Kidney epithelial cell (primary cell): ENCODE measurements around the gene BGN. TPM values are rescaled to one million over a fixed set of nuclear protein-coding genes. Genes with fewer than 3 reads are reported as not detected.

ENCODE experiments used
- DNase-seq: peaks from one replicate; pipeline ENCODE4 v3.0.0-alpha.2; 2010; ENCODE audit warnings: low read depth
- H3K27me3 ChIP-seq: 2 replicates; pipeline ENCODE4 v1.6.0; 2011; ENCODE audit warnings: low read length; ENCODE audit not compliant: control insufficient read depth, insufficient read depth
- H3K36me3 ChIP-seq: 2 replicates; pipeline ENCODE4 v1.5.1; 2011; ENCODE audit warnings: low read length; ENCODE audit not compliant: control insufficient read depth, insufficient read depth
- H3K4me3 ChIP-seq: 2 replicates; pipeline ENCODE4 v1.5.1; 2011; ENCODE audit warnings: low read depth, mild to moderate bottlenecking, control low read depth, low read length
- CTCF ChIP-seq: IDR thresholded peaks from 2 replicates; pipeline ENCODE4 v1.5.1; 2011; ENCODE audit warnings: mild to moderate bottlenecking, moderate library complexity, low read length, control low read depth, inconsistent platforms; ENCODE audit not compliant: insufficient read depth, poor library complexity, severe bottlenecking
- total RNA-seq: library from RNA; depleted of rRNA; stranded (reverse); fragments of >200 nt; gene quantifications from 2 replicates; pipeline ENCODE4 v1.2.3, GENCODE V29; 2015

Gene BGN
- total RNA-seq, 1 donor from 2014 or later: 6.2 TPM

DNA sequence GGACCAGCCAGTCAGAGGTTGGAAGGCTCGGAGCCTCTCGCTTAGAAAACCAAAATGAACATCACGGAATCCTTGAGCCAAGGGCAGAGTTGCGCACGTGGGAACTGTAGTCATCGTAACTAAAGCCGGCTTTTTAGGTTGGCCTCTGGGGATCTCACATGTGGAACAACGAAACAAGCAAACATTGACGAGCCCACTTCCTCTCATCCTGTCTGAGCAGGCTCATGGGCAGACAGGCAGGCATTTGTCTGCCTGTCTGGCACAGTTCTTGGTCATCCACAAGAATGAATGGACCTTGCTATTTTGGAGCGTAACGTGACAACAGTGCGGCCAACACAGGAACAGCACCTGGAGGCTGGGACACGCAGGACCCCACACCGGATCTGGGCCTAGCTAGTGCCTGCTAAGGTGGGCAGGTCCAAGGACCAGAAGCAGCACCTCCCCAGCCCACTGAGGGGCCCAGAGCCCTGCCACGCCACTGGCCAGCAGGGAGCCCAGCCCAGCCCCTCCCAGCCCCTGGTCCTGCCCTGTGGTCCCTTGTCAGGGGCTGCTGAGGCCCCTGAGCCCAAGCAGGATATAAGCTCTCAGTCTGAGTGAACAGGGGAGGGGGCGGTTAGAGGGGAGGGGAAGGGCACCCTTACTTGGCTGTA, 39.8 kb upstream of the BGN start:
- no peak for TF ChIP-seq CTCF
- H3K4me3 ChIP-seq: no peak overlapping the region
- no peaks in the 10 kb centered on the region for H3K27me3 ChIP-seq
- no peak for DNase-seq
- H3K36me3 ChIP-seq: no peaks in the 10 kb centered on the region

DNA sequence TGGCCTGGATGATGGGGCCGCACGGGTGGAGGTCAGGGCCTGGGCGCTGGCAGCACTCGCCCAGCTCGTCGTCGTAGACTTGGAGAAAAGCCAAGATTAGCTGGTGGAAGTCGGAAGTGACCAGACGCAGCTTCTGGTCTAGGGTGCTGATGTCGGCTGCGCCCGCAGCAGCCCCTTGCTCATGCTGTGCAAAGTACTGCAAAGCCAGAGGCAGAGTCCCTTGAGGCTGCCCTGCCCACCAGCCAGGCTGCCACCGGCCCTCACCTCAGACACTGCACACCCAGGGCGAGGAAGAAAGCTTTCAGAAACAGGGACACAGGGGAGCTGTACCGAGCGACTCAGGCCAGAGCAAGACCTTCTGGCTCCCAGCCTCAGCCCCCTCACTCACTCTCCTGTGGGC, 39.2 kb upstream of the BGN start:
- no peak for TF ChIP-seq CTCF
- Histone ChIP-seq H3K4me3 (no peak overlapping the region), H3K36me3 (no peaks in the 10 kb centered on the region), H3K27me3 (no peaks in the 10 kb centered on the region)
- DNase-seq: no peak

- DNase-seq: no peak
- Histone ChIP-seq H3K27me3 (no peaks in the 10 kb centered on the region), H3K36me3 (no peaks in the 10 kb centered on the region), H3K4me3 (no peak overlapping the region)
- no peak for TF ChIP-seq CTCF
Measured at GRCh38 chrX:153456161-153456560, 38.6 kb upstream of the BGN start.

DNA sequence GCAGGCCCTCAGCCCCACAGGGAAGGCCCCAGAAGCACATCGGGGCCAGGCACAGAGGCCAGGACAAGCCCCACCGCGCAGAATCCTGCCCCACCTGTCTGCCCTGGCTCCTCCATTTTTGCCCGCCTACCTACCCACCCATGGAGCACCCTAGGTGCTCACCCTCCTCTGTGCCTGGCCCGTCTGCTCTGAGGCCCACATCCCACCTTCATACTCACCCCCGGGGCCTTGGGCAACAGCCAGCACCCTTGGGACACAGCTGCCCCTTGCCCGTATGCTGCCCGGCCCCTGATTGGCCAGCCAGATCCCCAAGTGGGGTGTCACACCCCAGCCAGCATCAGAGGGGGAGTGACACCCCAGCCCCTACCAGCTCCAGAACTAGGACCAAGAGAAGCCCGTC, 38.1 kb upstream of the BGN start:
- TF ChIP-seq CTCF: no peak
- H3K27me3 ChIP-seq: no peaks in the 10 kb centered on the region
- H3K36me3 ChIP-seq: no peaks in the 10 kb centered on the region
- no peak overlapping the region for H3K4me3 ChIP-seq
- no peak for DNase-seq

DNA sequence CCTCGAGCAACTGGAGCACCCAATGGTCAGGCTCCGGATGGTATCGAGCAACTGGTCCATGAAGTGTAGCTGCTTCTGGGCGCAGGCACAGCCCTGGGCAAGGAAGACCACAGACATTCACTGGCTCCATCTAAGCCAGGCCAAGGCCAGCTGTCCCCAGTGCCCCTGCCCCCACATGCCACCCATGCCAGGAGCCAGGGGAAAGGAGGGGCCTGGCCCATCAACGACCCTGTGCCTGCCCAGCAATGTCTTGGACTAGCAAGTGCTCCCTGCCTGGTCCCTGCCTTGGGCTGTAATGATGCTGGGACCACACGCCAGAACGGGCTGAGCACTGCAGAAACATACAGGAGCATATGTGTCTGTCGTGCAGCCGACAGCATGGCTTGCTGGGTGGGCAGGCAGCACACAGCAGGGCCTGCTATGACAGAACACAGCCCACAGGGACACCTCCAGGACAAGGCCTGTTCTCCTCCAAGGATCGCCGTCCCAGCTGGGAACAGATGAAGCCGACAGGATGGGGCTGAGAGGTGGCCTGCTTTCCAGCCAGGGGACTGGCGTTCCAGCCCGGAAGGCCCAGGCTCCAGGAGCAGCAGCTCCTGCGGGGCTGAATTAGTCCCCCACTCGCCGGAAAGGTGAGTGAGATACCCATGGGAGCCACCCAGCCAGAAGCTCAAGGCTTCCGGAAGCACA, 37.5 kb upstream of the BGN start:
- Histone ChIP-seq H3K27me3 (no peaks in the 10 kb centered on the region), H3K36me3 (no peaks in the 10 kb centered on the region), H3K4me3 (no peak overlapping the region)
- DNase-seq: no peak
- no peak for TF ChIP-seq CTCF
